ENCODE measurements around the gene MDM4.
A peak's percentile ranks its signal among the peaks of the same experiment; 100 is the strongest.
"Not testable (repeated sequence)": the region's sequence is repeated elsewhere in the genome, so short reads cannot be mapped to it uniquely, and the experiment has no call there.

MDM4 gene

GRCh38 chr1:204493145-204493983 lies 22.8 kb upstream of the MDM4 start:
- DNase-seq: no peak

DNA sequence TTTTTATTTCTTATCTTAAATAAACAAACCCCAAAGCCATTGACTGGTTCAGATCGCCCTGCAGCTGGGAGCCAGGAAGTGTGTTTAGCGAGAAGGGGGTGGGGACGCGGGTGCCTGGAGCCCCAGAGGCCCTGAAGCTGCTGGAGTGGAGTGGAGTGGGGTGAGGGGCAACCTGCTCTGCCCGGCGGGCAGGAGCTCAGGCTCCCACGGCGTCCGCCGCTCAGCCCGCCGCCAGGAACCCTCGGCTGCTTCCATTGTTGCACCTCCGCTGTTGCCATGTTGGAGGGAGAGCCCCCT lies 22.3 kb upstream of the MDM4 start:
- DNase-seq: peak; percentile 42

DNA sequence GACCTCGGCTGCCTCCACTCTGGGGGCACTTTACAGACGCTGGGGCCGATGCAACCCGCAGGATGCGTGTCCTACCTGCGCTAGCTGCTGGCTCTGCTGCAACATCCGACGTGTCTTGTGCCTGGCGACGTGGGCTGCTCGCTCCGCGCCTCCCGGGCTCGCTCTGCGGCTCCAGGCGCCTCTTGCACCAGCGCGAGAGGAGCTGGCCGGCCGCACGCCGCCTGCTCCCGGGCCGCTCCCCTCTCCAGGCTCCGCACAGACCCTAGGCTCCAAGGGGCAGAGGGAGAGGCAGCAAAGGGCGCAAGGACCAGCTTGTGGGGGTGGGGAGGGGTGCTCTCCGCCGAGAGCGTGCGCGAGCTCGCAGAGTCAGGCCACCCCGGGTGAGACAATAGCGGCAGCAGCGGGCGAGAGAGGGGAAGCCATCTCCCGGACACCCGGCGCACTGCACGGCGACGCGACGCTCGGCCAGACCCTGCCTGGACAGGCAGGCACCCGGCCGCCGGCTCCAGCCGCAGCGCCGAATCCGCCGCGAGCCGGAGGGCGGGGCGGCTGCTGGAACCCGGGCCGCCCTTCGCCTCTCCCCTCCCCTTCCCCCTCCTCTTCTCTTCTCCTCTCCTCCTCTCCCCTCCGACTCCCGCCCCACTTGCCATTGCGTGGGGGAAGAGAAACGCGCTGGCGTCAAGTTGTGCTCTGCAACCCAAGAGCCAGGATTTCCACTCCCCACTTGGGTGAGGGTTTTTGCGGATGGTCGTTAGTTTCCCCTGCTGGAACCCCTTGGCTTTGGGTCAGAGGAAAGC lies 21.7 kb upstream of the MDM4 start, which contains the start of gene PIK3C2B:
Gene PIK3C2B (minus strand): TSS at position 525 of the 797 bp plus-strand sequence. CDS start 25,003 bp downstream, outside the sequence.
- peak; percentile 63 for DNase-seq

GRCh38 chr1:204495078-204495753 lies 21.0 kb upstream of the MDM4 start:
- DNase-seq: no peak

DNA sequence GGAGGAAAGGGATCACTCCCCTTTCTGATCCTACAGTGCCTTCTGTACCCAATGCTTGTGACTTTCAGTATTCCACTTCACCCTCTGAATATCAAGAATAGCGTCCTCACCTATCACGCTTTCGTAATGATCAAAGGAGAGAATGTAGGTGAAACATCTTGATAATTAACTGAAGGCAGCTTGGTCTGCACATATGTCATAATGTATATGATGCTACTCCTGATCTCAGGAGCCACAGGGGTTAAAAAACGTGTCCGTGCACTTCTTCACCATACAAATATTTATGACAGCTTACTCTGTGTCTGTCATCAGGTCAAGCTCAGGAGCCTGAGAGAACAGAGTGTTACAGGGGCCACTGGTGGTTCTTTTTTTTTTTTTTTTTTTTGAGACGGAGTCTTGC lies 20.4 kb upstream of the MDM4 start:
- DNase-seq: no peak

DNA sequence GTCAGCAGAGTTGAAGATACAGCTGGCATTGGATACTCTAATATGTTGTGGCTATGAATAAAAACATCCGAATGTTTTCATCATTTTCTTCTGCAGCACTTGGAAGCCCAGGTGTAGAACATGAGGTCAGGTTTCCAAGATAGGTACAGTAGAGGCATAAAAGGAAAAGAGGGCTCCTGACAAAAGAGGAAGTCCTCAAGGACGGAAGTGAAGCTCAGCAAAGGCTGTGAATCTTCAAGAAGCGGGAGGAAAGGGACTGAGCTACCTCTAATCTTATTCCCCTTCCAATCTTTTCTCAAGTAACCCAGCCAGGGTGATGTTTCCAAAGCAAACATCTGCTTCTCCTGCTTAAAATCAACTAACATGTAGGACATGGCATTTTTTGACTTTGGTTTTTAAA lies 17.2 kb upstream of the MDM4 start:
- no peak for DNase-seq

GRCh38 chr1:204499511-204500468 lies 16.4 kb upstream of the MDM4 start:
- no peak for DNase-seq

- DNase-seq: no peak
These were observed 14.0 kb upstream of the MDM4 start for GRCh38 chr1:204502241-204502640.

- DNase-seq: peak; percentile 69
These were observed 12.9 kb upstream of the MDM4 start for GRCh38 chr1:204503122-204503912.

DNA sequence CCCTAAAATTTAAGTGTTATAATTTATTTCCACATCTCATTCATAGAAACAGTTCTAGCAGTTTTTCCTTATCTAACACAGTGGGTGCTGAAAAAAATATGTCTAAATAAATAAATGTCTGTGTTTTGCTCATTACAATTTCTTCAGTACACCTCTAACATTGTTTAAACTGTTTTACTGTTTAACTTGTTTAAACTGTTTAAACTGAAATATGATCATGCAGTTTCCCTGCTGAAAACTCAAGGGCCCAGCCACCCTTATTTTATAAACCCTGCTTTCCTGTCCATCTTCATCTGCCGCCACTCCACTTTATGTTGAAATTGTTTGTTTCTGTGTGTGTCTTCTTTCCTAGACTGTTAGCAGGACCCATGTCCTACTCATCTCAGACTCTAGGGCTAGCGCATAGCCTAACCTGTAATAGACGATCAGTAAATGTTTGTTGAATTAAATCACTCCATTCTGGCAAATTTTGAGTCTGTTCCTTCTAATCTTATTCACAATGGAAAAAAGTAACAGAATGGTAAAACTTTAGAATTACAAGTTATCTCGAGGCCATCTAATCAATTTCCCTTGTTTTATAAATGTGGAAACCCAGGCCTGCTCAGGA lies 12.2 kb upstream of the MDM4 start:
- DNase-seq: no peak

DNA sequence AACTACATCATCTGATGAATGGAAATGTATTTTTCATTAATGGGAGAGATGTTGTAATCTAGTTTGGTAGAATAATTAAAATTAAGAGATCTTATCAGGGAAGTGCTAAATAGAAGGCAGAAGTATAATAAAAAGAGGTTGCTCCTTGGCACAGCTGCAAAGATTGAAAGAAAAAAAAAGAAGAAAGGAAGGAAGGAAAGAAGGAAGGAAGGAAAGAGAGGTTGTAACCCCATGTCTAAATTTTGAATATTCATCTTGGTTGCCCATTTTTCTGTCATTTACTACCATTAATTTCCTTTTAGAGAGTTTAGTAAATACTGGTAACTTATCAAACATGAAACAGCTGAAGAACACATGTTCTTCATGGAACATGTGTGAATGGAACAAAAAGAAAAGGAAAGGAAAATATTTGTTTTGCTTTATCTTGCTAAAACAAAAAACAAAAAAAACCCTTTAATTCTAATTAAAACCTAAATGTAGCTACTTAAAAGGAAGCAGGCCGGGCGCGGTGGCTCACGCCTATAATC lies 10.5 kb upstream of the MDM4 start:
- no peak for DNase-seq

DNA sequence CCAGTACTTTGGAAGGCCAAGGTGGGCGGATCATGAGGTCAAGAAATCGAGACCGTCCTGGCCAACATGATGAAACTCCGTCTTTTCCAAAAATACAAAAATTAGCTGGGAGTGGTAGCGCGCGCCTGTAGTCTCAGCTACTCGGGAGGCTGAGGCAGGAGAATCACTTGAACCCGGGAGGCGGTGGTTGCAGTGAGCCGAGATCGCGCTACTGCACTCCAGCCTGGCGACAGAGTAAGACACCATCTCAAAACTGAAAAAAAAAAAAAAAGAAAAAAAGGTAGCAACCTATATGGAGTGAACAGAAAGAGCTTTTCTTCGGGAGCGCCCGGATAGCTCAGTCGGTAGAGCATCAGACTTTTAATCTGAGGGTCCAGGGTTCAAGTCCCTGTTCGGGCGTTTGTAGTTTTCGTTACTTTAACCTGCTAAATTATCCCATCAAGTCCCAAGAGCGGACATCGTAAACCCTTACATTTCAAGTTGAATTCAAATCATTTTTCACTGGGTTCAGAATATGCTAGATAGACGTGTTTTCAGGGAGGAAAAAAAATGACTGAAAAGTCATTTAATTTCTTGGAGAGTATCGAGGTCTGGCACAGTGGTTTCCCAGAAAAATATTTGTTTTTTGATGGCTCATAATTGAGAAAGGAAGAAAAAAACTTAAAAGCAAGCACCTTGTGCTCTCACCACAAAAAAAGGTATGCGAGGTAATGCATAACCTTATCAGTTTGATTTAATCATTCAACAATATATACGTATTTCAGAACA lies 9.8 kb upstream of the MDM4 start:
- DNase-seq: peak; percentile 90

DNA sequence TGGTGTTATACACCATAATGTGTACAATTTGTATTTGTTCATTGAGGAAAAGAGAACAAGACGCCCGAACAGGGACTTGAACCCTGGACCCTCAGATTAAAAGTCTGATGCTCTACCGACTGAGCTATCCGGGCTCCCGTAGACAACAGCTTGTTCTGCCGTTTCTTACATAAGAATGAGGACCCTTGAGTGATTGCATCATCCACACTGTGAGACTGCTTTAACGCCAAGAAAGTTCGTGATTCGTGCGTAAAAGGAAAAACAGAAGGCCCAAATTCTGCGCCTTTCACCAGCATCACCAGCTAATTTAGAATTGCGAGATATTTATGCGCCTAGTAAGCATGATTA lies 9.3 kb upstream of the MDM4 start:
- peak; percentile 92 for DNase-seq

GRCh38 chr1:204507317-204508105 lies 8.7 kb upstream of the MDM4 start:
- no peak for DNase-seq

GRCh38 chr1:204509186-204509635 lies 7.0 kb upstream of the MDM4 start:
- DNase-seq: no peak

DNA sequence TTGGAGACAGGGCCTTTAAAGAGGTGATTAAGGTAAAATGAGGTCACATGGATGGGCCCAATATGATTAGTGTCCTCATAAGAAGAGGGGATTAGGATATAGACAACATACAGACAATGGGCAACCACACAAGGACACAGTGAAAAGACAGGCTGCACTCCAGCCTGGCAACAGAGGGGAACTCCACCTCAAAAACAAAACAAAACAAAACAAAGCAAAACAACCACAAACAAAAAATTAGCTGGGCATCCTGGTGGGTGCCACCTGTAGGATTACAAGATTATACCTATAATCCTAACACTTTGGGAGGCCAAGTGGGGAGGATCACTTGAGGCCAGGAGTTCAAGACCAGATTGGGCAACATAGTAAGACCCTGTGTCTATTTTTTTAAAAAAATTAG lies 4.8 kb upstream of the MDM4 start:
- no peak for DNase-seq

- no peak for DNase-seq
These were observed 3.0 kb upstream of the MDM4 start for GRCh38 chr1:204513117-204513716.

- no peak for DNase-seq
These were observed 1.4 kb upstream of the MDM4 start for GRCh38 chr1:204514828-204515227.

DNA sequence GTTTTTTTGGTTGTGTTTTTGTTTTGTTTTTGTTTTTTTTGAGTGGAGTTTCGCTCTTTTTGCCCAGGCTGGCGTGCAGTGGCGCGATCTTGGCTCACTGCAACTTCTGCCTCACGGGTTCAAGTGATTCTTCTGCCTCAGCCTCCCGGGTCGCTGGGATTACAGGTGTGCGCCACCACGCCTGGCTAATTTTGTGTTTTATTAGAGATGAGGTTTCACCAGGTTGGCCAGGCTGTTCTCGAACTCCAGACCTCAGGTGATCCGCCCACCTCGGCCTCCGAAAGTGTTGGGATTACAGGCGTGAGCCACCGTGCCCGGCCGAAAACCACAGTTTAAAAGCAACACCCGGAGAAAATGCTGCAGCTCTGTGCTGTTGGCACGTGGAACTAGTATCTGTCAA lies 1.2 kb downstream of the MDM4 start:
- DNase-seq: not testable (repeated sequence)
